GF-D8 (cell line): ENCODE data around the gene FGF7.
"Not testable (repeated sequence)": the region's sequence is repeated elsewhere in the genome, so short reads cannot be mapped to it uniquely, and the experiment has no call there.

Experiments
- DNase-seq: peaks from one replicate; lab custom pipeline; 2025; lab: John Stamatoyannopoulos, UW

FGF7 gene

DNA sequence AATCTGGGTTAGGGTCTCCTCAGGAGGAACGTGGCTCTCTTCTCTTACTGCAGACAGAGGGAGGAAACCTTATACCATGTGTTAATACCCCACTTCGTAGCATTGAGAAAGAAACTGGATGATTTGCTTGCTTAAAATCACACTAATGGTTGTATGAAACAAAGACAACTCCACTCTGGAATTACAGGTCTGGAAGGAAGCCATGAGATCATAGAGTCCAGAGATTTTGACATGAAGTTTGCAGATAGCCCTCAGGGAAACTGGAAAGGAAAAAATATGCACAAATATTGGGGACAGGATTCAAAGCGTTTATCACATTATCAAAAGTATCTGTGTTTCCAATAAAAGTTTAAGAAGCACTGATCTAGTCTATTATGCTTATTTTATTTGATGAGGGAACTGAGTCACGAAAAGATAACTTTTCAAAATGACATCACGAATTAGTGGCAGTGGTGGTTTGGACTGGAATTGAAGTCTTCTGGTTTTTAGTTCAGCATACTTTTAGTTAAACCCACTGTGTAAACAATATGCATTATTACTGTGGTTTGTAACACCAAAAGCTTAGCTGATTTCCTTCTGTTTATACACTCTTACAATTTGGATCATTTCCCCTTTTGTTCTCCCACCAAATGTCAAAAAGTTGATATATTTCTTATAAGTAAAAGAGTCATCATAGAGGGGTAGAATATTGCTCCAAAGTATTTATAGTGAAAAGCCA is 16.8 kb downstream of the FGF7 start:
- DNase-seq: no peak

DNA sequence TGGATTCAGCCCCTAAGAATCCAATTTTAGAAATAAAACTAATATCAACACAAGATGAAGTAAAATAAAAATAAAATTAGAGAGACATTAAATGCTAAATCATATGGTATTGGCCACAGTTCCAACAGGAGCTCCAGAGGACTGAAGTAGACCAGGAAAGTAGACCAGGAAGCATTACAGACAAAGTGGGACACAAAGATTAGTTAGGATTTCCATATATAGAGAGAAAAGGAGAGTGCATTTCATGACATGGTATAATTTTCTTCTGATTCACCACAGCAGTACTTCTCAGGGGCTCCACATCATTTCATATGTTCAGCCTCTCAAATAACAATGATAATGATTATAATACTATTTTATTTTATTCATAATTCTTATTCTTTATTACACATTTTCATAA is 18.3 kb downstream of the FGF7 start:
- DNase-seq: no peak

DNA sequence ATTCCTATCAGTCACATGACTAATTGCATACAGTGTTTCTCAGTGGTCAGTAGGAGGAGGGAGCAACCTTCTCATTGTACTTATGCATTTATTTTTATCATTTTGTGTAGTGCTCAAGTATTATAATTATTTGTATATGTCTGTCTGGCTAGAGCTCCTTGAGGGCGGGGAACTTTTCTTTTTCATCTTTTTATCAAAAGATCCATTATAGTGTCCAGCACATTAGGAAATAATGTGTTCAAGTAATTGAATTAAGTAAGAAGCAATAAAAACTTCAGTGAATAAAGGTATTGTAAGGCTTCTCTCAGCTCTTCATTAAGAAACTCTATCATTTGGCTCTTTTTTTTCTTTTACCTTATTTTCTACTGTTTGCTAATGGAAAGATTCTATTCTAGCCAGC is 18.8 kb downstream of the FGF7 start:
- no peak for DNase-seq

DNA sequence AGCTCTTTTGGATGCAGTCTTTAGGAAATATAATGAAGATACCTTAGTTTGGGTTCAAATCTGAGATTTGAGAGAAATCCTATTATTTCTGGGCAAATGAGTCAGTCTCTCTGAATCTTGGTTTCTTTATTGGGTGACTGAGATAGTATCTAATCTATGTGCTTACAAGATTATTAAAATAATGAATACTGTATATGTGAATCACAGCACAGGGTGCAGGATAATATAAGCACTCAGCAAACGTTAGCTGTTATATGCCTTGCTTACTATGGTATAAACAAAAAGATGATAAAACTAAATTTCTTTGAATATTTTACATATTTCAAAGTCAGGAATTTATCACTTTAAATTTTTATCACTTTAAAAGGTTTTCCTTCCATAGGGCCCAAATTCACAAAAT is 29.6 kb downstream of the FGF7 start:
- DNase-seq: no peak

DNA sequence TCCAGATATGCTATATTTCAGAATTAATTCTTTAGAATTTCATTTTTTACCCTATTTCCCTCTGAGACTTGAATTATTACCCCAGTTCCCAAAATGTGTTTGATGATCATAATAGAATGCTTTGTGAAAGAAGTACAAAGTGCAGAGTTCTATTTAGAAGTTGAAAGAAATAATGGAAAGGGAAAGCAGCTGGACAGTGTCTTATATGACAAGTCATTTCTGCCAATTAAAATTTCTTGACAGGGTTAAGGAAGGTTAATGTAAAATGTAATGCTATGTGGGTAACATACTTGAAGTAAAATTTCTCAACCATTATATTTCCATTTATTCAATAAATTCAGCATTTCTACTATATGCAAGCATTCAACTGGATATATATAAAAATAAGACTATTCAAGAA is 33.1 kb downstream of the FGF7 start:
- no peak for DNase-seq

DNA sequence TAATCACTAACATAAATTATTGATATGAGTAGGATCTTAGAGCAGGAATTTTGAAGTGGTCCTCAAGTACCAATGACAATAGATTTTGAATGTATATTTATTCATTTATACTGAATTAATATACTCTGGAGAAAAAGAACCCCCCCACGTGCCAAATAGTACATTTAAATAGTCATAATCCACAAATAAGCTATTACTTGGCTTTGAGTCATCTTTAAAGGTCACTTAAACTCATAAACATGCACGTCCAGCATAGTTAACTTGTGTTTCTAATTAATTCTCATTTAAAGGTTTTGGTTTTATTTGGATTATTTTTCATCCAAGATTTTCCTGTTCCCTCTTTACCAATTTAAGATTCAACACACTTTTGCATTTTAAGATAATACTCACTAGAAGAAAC is 35.1 kb downstream of the FGF7 start:
- no peak for DNase-seq

DNA sequence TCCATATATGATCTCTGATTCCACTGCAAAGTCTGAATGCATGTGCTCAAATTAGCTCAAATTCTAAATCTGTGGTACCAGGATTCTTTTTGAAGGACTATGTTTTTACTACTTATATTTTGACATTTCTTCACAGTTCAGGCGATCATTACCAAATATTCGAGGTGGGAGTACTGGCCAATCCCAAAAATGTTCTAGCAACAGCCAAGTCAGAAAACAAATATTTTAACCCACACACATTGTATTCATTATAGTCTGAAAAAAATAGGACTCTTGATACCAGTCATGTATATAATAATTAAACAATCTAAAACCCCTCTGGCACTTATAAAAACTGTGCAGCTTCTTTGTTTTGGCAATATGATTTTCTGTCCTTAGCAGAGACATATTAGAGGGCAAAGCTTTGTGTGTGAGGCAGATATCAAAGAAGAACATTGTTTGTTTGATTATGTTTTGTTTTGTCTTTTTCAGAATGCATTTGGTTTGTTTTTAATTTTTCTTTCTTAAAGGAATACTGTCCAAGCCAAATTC is 37.4 kb downstream of the FGF7 start:
- DNase-seq: no peak

DNA sequence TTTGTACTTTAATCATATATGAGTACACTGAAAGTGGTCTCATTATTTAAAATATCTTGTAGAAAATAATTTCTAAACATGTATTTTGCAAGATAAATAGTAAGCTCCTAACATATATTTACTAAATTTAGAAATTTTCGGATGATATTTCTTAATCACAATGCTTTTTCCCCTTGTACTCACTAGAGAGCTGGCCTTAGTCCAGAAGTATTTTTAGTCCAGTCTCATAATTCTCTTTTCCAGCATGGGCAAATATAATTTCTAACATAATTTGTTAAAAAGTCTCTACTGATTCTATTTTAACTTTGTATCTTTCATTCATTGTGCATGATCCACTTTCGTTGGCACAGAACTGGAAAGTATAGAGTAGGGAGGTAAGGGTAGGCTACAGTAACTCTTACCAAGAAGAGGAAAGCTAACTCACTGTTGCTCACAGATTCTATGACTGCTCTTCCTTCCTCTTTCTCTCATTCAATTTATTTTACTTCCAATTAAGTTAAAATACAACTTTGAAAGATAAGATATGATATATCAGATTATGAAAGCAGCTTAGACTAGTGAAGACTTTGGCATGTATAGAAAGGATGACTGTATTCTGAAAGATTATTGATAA is 39.3 kb downstream of the FGF7 start:
- no peak for DNase-seq

DNA sequence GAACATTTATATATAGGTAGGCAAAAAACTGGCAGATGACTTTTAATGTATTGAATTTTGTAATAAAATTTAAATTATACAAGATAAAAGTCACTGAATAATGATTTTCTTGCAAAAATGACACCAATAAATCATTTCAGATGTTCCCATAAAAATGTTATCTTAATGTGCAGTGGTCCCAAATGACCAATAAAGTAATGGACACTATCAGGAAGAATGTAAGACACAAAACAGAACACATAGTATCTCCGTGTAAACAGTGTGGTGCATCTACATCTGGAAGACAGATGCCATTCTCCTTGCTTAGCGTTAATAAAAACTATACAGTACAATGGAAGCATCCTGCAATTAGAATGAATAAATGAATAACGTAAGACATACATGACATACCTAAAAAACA is 41.5 kb downstream of the FGF7 start:
- DNase-seq: no peak

DNA sequence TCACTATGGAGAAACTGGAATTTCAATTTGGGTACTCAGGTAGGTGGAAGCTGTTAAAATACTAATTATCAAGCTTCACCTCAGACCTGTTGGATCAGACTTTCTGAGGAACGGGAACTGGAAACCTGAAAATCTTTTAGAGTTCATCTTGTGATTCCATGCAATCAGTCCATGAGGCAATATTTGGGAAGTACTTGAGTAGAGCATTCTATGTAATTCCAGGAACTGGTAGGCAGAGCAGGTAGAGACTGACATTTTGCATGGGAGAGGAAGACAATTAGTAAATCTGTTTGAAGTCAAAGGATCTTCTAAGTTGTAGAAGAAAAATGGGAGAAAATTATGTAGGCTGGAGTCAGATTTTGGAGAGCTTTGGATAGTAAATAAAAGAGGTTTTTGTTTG is 43.1 kb downstream of the FGF7 start:
- DNase-seq: no peak

DNA sequence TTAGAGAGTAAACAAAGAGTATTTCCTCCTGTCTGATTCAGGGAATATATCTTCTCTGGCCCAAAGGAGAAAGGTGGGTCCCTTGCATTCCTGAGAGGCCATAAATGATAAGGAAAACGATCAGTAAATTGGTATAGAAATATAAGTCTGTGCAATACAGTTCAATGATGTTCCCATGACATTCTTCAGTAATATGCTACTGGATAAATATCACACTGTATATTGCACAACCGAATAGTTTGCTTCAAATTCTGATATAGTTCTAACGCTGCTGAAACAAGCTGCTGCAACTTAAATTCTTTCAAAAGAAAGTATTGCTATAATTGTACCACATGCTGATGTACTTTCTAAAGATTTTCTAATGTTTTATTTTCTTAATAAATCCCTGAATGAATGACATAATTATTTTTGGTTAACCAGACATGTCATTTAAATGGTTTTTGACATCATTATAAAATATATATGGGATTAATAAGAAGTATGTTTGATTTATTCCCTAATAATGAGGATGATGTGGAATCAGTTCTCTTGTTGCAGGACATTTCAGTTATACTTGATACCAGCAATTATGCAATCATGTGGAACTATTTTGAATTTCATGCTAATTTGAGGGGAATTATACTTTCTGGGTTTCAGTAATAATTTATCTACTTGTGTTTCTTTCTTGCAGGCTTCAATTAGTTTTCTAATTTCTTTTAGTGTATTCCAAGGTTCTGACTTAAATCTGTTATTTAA is 44.9 kb downstream of the FGF7 start:
- no peak for DNase-seq

DNA sequence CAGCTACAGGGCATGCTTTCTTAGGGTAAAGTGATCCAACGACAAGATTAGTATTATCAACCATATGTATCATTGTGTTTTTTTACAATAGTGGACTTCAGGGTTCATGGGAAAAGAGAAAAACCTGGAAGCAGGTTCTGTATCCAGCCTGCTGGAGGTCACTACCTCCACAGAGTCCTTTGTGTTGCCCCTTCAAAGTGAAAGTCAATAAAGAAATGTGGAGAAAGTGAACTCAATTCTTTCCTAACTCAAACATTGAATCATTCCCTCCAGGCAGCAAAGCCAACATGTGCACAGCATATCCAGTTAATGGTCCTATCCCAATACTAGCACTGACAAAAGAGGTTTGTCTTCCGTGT is 45.4 kb downstream of the FGF7 start:
- DNase-seq: no peak

DNA sequence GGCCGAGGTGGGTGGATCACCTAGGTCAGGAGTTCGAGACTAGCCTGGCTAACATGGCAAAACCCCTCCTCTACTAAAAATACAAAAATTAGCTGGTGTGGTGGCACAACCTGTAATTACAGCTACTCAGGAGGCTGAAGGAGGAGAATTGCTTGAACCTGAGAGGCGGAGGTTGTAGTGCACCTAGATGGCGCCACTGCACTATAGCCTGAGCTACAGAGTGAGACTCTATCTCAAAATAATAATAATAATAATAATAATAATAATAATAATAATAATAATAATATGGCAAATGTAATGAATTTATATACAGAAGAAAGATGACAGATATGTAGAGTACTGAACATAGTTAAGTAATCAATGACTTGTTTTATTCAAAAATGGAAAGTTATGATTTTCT is 48.2 kb downstream of the FGF7 start:
- not testable (repeated sequence) for DNase-seq

DNA sequence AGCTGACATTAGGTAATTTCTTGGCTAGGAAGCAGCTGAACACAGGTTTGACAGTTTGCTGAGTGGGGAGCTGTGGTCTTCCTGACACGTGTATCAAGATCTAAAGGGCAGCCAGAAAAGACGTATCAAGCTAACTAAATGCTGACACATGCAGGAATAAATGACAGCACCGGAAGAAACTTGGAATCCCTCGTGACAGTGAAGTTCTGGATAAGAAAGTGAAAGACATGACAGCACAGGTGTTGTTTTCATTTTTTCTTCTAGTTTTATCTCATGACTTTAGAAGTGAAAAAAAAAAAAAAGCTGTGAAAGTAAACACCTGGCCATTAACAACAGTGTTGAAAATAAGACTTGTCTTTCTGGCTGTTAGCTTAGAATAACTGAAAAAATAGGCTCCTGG is 48.7 kb downstream of the FGF7 start:
- no peak for DNase-seq

DNA sequence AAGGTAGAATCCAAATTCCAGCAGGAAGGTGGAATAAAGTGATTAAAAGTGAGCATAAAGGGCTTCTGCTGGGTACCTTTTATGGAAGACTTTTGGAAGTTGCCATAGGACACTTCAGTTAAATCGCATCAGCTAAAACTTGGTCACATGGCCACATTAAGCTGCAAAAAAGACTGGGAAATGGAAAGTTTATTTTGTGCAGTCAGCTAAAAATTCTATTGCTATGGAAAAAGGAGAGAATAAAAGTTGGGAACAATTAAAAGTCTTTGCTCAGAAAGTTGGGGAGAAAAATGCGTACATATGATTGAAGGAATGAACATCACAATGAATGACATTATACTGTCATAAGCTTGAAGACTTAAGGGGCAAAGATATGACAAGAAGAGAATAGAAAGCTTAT is 49.3 kb downstream of the FGF7 start:
- no peak for DNase-seq

DNA sequence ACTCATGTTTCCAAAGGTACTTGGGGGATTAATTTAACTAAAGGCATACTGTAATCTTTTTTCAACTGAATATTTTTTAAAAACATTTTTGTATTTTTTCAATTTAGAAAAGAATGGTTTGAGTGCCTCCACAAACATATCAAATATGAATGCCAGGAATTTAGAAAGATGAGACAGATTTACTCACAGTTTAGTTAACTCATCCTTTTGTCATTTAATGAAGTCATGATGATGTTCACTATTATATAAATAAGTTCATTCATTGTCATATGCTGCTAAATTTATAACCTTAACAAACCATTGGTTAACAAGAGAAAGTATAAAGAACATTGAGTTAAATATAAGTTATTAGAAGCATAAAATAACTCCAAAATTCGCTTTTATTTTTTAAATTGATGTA is 50.0 kb downstream of the FGF7 start:
- no peak for DNase-seq

DNA sequence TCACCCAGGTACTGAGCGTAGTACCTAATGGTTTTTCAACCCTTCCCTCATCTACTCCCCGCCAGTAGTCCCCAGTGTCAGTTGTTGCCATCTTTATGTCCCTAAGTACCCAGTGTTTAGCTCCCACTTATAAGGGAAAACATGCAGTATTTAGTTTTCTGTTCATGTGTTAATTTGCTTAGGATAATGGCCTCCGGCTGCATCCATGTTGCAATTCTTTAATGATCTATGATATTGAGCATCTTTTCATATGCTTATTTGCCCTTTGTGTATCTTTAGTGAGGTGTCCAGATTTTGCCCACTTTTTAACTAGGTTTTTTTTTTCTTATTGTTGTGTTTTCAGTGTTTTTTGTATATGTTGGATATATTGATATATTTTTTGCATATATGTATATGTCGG is 55.0 kb downstream of the FGF7 start:
- not testable (repeated sequence) for DNase-seq

DNA sequence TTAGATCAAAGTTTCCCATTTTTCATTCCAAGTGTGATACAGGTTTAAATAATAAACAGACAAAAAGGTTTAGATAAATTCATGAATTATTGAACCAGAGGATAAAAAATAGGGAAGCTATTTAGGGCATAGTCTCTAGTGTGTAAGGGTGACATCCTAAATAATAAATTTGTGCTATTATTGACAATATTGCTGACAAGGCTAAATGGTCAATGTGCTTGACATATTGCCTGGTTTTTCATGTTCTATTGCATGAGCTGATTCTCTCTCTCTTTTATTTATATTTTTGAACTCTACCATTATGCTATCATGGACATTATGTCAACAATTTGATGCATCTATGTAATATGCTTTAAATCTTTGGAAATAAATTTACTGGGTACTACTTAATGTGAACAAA is 55.9 kb downstream of the FGF7 start:
- DNase-seq: not testable (repeated sequence)

DNA sequence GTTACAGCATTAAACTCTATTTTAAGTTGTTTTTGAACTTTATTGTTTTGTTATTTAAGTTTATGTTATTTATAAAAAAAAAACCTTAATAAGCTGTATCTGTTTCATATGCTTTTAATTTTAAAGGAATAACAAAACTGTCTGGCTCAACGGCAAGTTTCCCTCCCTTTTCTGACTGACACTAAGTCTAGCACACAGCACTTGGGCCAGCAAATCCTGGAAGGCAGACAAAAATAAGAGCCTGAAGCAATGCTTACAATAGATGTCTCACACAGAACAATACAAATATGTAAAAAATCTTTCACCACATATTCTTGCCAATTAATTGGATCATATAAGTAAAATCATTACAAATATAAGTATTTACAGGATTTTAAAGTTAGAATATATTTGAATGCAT is 62.4 kb downstream of the FGF7 start:
- DNase-seq: not testable (repeated sequence)

DNA sequence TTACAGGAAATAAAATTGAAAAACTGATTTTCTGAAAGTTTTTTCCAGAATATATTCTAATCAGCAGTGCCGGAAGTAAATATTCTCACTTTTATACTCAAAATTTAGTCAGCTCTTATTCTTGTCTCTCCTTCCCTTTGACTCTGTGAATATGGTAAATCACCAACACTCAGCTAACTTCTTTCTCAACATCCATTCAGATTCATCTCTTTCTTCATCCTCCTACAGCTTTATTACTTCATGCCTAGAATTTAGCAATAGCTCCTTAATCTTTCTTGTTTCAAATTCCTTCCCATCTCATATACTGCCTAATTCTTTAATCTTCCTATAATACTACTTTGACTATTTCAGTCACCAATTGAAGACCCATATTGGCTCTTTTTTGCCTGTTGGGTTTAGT is 67.9 kb downstream of the FGF7 start:
- DNase-seq: no peak

DNA sequence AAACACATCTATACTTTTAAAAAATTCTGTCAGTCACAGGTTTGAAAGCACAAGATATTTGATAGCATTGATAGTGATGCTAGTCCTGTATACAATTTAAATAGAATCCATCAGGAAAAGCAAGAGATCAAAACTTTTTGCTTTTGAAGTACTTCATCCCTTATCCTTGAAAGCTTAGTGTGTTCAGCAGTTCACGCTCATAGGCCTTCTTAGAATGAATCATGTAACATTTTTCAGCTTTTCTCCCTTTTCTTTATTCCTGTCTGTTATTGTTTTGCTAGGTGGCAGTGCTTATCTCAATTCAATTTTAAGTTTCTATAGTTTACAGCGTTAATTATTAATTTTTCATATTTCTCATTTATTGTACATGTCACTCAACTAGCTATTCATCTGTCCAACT is 69.1 kb downstream of the FGF7 start:
- no peak for DNase-seq

DNA sequence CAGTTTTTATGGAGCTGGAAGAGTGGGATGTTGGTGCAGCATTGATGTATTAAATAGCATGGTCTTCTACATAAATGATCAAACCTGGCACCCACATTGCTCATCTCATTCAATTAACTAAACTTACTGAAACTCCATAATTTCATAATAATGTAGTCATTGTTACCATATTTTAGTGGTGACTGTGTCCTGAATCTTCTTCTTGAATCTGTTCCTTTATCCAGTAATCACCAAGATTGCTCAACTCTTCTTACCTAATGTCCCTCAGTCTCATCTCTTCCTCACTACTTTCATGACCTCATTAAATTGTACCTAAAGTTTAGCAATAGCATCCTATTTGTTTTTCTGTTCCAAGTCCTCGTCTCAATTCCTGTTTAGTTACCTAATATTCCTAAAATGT is 69.8 kb downstream of the FGF7 start:
- DNase-seq: no peak

DNA sequence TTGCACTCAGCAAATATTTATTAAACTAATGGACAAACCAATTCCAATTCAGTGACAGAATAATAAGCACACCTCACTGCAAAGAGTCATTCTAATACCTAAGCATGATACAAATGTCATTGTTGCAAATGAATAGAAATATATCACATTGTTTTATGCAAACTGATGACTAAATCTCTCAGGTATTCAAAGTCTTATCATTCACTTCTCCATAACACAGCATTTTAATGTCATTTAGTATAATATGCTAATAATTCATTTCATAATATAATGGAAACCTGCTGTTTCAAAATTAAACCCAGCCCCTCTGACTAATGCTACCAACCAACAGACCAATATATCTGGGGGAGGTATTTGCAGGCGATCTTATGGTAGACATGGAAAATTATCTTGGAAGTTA is 71.8 kb downstream of the FGF7 start:
- no peak for DNase-seq
